ENCODE measurements around the gene ZNF148. TPM values are rescaled to one million over a fixed set of nuclear protein-coding genes. Genes with fewer than 3 reads are reported as not detected.

ZNF148 gene
- total RNA-seq, 1 experiment from 2014 or later = 24.8 TPM

GRCh38 chr3:125281381-125281780 is 93.7 kb downstream of the ZNF148 start:
- H4K8ac ChIP-seq (replicated peaks; ENCODE audit: insufficient read length, low read depth, low read length) = no peak overlapping the region
- no peak overlapping the region for H4K91ac ChIP-seq (ENCODE audit: insufficient read length, low read depth, low read length)
- no peak overlapping the region for H3K4me2 ChIP-seq (ENCODE audit: insufficient read depth, insufficient read length, low read length)
- H2BK12ac ChIP-seq (ENCODE audit: insufficient read length, low read depth, low read length) = no peak overlapping the region
- H3T11ph ChIP-seq (ENCODE audit: low read length) = no peak overlapping the region
- Mint-ChIP-seq H3K9me3 (no peaks in the 10 kb centered on the region; a peak in 1 of 5 replicates), H3K4me1 (peaks cover 40 to 53% of the 10 kb centered on the region in 2 experiments), H3K27me3 (ENCODE audit: low read depth) (no peaks in the 10 kb centered on the region), H3K4me3 (no peak overlapping the region), H3K36me3 (ENCODE audit: insufficient read depth in 1 of 3, low read depth in 3 of 3) (peaks cover 0 to 1% (median 0%) of the 10 kb centered on the region in 3 experiments; a peak in 1 of 7 replicates), H3K27ac (peak overlapping the region in 1 of 3 experiments; percentile 88; a peak in 3 of 7 replicates)
- no peaks in the 10 kb centered on the region for H3K23me2 ChIP-seq (ENCODE audit: insufficient read length, low read depth, low read length, poor library complexity, severe bottlenecking)
- H3K4me1 ChIP-seq (ENCODE audit: insufficient read depth, low read length) = peaks cover 3% of the 10 kb centered on the region; the same call in 1 of the 2 replicates
- no peak overlapping the region for H3K18ac ChIP-seq (ENCODE audit: insufficient read length, low read depth, low read length)
- no peak for DNase-seq
- H4K5ac ChIP-seq (ENCODE audit: insufficient read length, low read depth, low read length) = no peak overlapping the region
- no peaks in the 10 kb centered on the region for H4K20me1 ChIP-seq (ENCODE audit: control insufficient read depth, insufficient read depth, insufficient read length)
- no peak overlapping the region for H2BK20ac ChIP-seq (ENCODE audit: low read depth, low read length, poor library complexity, severe bottlenecking)
- no peaks in the 10 kb centered on the region for H3K9me3 ChIP-seq (ENCODE audit: control insufficient read depth, low read depth, low read length)
- no peak for TF ChIP-seq CTCF (conservative IDR thresholded peaks at IDR 0.05)
- H3K79me2 ChIP-seq (ENCODE audit: insufficient read depth, low read length) = no peaks in the 10 kb centered on the region
- no peak overlapping the region for H3K27ac ChIP-seq (ENCODE audit: insufficient read length, low read depth, low read length)
- no peak overlapping the region for H3K56ac ChIP-seq (ENCODE audit: insufficient read length, low read depth, low read length)
- no peak overlapping the region for H3K14ac ChIP-seq (ENCODE audit: insufficient read depth, low read length)
- no peak overlapping the region for H3K4ac ChIP-seq (ENCODE audit: low read depth, low read length)
- no peak overlapping the region for H3K9ac ChIP-seq (ENCODE audit: extremely low read depth, insufficient read length, low read length)
- H3K23ac ChIP-seq (ENCODE audit: insufficient read length, low read depth, low read length) = no peak overlapping the region
- WGBS (ENCODE audit: extremely low coverage, insufficient read length, low lambda C conversion rate) = no CpG with 5 or more reads among the region's 1 CpG
- peaks cover 2% of the 10 kb centered on the region for H3K79me1 ChIP-seq (ENCODE audit: insufficient read depth, low read depth, low read length, poor library complexity, severe bottlenecking)
- H2AFZ ChIP-seq (ENCODE audit: low read length) = no peak overlapping the region
- H2BK15ac ChIP-seq (ENCODE audit: low read depth, low read length) = no peak overlapping the region
- no peak overlapping the region for H2AK5ac ChIP-seq (ENCODE audit: insufficient read length, low read length)
- no peak overlapping the region for H2BK120ac ChIP-seq (ENCODE audit: low read depth, low read length, poor library complexity, severe bottlenecking)
- no peak overlapping the region for H2BK5ac ChIP-seq (ENCODE audit: insufficient read length, low read length)
- no peaks in the 10 kb centered on the region for H3K27me3 ChIP-seq (ENCODE audit: insufficient read depth, low read length)

All from H9 (cell line).